ENCODE results near the gene TSPAN18.
A peak's percentile ranks its signal among the peaks of the same experiment; 100 is the strongest.

Gene TSPAN18

DNA sequence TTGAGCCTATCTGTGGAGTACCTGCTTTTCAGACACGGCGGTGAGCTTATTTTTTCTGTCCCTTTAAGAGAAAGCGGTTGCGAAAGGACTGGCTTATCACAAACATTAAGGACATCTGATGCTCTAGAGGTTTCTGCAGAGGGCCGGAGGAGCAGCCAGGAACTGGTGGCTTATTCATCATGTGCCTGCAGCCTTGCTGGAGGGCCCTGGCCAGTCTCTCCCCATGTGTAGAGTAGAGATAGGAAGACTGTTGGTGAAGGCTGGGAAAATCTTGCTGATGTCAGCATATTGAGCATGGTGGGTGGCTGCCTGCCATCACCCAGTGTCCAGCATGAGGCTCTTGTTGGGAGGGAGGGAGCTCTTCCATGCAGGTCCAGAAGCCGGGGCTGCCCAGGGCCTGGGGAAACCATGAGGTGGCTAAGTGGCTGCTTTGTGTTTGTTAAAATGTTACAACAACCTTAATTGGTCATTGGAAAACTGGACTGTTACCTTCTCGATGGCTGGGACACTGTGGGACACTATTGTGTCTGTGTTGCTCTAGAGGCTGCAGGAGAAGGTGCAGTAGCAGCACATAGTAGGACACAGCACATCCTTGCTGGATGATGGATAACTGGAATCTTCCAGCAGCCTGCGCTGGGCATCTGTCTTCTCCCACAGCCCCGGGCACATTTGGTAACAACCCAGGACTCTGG is 54.3 kb downstream of the TSPAN18 start:
- no peak for DNase-seq

DNA sequence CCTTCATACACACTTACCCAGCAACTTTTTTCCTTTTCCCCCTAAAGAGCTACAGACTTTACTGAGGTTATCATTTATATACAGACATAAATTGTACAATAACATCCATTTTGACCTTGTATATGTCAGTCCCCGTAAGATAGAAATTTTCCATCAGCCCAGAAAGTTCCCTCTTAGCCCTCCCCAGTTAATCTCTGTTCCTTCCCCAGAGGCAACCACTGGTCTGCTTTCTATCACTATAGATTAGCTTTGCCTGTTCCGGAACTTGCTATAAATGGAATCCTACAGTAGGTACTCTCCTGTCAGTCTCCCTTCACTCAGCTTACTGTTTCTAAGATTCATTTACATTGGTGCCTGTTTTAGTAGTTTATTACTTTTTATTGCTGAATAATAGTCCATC is 54.9 kb downstream of the TSPAN18 start:
- DNase-seq = no peak

DNA sequence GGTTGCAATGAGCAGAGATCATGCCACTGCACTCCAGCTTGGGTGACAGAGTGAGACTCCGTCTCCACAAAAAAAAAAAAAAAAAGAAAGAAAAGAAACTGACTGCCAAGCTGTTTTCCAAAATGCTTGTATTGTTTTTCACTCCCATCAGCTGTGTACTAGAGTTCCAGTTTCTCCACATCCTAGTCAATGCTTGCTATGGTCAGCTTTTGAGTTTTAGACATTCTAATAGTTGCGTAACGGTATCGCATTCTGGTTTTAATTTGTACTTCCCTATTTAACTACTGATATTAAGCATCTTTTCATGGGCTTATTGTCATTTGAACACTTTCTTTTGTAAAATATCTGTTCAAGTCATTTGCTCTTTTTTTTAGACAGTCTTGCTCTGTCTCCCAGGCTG is 55.7 kb downstream of the TSPAN18 start:
- DNase-seq = no peak

DNA sequence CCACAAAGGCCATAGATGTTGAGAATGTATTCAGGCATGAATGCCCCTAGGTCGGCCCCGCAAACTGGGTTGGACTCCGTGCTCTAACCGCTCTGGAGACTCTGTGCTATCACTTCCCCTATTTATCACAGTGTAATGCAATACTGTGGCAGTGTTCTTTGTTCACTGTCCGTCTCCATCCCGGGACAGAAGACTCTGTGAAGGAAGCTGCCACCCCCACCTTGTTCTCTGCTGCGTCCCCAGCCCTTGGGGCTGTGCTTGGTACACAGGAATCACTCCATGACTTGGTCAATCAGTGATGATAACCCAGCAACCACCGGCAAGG is 57.6 kb downstream of the TSPAN18 start:
- no peak for DNase-seq

DNA sequence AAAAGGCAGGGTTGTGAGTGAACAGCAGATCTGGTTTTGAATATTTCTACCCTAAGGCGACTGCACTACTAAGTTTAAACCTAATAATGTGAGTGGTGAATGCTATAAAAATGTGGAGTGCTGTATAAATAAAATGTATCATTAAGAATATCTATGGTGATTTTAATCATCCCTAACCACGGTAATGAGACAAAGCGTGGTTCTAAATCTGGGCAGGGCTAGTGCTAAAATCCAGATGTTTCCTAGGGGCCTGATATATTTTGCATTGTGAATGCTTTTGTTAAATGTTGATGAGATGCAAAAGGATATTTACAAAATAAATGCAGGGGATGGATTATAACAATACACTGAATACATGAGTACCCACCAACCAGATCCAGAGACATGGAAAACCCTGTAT is 58.1 kb downstream of the TSPAN18 start:
- DNase-seq = no peak

DNA sequence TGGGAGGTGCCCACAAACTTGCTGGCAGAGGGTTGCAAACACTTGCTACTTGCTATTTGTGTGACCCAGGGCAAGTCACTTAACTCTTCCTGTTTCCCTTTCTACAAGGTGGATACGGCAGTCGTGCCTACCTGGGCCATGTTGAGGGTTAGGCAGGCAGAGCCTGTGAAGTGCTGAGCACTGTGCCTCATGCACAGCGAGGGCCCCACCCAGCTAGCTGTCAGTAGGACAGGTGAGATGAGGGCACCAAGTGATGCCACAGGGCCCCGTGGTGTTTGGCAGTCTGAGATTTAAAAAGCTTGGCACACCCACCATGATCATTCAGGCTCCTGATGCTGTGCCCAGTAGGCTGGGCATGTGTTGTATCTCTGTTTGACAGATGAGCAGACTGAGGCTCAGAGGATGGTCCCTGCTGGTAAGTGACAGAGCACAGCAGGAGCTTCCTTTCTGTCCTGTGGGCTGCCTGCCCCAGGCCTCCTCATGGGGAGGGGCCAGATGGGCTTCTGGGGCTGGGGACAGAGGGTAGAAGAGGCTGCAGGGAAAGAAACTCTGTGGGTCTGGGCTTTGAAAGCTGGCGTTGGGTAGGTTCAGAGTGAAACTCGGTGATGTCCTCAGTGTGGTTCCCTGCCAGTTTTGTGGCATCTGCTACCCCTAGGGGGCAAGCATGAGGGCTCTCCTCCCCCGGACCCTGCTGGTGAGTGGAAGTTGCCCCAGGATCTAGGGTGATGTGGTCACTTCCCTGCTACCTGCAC is 59.3 kb downstream of the TSPAN18 start:
- no peak for DNase-seq

DNA sequence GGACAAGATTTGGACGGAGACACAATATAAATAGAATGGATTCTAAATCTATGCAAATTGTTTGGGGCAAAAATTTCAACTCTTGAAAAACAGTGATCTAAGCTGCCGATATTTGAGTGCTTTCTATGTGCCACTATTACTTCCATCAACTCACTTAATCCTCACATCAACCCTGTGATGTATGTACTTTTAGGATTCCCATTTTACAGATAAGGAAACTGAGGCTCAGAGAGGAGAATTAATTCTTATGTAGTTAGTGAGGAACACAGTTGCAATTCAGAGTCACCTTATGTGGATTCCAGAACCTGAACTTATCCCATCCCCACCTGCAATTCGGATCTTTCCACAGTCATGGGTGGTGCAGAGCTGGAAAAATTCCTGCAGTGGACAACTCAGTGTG is 60.3 kb downstream of the TSPAN18 start:
- no peak for DNase-seq

DNA sequence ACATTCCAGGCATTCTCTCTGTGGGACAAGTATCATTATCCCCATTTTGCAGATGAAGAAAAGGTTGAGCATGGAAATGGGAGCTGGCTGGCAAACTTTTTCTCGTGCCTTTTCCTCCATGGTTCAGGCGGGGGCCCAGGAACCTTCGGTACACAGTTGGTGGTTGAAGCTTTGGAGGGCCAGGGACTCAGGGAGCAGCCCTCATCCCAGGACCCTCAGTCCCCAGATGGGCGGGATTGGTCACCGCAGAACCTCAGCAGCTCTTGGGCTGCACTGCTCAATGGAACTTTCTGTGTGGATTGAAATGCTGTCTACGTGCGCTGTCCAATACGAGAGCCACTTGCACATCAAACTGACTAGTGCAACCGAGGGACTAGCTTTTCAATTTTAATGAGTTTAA is 61.2 kb downstream of the TSPAN18 start:
- DNase-seq = no peak

DNA sequence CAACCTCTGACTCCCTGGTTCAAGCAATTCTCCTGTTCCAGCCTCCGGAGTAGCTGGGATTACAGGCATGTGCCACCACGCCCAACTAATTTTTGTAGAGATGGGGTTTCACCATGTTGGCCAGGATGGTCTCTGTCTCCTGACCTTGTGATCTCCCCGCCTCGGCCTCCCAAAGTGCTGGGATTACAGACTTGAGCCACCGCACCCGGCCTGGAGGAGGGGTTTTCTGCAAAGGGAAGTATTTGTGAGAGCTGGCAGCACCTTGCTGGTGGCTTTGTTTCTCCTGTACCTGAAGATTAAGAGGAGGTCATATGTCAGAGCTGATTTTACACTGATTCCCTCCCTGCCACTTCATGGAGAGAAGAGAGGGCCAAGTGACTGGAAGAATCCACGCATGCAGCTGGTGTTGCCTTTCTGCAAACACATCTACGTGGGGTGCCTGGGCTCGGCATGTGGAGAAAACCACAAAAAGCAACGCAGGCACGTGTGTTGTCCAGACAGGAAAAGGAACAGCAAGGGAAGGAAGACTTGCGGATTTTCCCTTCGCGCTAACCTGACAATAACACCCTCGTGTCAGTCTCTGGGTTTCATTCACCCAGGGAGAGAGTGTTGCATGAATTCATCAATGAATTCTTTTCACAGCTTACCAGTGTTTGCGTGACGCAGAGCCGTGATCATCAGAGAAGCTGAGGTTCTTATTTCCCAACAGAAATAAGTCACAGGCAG is 61.9 kb downstream of the TSPAN18 start:
- no peak for DNase-seq

DNA sequence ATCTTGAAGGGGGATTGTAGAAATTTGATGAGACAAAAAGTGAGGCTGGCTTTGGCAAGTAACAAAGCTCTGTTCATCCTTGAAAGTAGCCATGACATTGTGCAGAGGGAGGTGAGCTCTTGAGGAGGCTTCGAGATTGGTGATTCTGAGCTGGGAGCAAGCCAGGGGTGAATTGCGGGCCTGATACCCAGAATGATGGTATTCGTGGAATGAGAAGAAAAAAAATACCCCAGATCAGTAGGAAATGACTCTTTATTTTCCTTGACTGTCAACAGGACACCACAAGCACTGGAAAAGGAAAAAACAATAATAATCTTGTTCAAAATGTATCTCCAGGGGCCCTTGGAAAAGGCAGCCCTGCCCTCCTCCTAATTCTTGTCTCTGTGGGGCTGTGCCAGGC is 62.7 kb downstream of the TSPAN18 start:
- peak; percentile 16 for DNase-seq

DNA sequence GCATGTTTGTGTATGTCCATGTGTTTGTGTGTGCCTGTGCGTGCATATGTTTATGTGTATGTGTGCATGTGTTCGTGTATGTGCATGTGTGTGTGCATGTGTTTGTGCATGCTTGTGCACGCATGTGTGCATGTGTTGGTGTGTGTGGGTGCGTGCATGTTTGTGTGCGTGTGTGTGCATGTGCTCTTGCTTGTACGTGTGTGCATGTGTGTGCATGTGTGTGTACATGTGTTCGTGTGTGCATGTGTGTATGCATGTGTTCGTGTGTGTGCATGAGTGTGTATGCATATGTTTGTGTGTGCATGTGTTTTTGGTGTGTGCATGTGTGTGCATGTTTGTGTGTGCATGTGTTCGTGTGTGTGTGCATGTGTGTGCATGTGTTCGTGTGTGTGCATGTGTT is 63.4 kb downstream of the TSPAN18 start:
- DNase-seq = no peak

DNA sequence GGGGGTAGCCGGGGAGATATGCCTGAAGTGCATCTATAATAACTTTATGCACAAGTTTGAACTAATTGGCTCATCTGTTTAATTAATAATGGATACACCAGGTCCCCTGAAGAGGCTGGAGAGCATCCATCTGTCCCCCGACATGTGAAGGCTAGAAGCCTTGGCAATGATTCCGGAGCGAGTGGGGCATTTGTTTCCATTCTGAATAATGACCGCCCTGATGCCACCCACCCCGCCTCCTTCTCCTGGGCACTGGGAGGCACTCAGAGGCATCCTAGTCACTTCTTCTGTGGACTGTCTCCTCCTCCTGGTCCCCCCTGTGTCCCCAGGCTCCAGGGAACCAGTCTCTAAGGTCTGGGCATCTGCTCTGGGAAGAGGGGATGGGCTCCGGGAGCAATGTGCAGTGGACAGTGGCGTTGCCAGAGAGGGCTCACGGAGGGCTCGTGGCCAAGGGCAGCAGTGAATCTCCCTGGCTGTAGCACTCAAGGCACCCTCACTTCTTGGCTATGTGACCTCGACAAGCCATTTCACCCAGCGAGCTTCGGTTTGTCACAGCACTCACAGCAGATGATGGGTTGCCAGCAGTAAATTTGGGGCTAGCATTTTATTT is 64.7 kb downstream of the TSPAN18 start:
- DNase-seq = no peak

DNA sequence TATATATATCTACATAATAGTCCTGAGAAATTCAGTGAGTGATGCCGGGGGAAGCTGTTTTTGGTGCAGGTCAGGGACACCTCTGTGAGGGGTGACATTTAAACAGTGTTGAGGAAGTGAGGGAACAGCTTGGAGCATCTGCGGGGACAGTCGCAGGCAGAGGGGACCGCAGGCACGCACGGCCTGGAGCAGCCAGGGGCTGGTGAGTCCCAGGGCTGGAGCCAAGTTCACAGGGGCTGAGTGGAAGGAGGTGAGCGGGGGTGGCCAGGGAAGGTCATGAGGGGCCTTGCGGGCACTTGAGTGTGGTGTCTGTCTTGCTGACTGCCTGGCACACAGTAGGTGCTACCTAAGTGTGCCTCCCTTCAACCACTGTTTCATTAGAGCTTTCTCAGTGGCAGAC is 65.4 kb downstream of the TSPAN18 start:
- DNase-seq = no peak

DNA sequence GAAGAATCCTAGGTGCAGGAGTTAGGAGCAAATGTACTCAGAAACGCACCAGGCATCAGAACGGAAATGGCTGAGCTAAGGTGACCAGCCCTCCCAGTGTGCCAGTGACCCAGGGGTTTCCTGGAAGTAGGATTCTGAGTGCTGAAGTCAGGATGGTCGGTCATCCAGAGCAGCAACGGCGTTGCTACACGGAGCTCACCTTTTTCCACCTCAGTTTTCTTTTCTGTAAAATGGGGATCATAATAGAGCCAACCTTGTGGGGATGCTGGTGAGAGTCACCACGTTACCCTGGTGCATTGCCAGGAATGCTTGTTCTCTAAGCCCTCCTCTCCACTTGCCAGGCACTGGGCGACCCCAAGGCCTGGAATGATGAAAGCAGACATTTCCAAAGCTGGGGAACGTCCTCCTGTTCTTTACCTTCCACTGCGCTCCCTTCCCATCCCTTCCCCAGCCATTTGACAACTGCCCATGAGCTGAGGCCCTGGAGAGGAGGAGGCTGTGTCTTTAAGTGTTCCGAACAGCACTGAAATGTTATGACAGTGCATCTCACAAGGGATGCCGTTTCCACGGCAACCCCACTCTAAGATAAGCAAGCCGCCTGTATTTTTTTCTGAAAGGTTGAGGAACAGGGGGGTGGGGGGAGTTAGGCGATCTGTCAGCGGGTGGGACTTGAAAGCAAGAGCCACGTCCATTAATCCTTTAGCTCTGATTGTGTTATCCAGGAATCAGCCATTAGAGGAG is 66.8 kb downstream of the TSPAN18 start:
- no peak for DNase-seq

DNA sequence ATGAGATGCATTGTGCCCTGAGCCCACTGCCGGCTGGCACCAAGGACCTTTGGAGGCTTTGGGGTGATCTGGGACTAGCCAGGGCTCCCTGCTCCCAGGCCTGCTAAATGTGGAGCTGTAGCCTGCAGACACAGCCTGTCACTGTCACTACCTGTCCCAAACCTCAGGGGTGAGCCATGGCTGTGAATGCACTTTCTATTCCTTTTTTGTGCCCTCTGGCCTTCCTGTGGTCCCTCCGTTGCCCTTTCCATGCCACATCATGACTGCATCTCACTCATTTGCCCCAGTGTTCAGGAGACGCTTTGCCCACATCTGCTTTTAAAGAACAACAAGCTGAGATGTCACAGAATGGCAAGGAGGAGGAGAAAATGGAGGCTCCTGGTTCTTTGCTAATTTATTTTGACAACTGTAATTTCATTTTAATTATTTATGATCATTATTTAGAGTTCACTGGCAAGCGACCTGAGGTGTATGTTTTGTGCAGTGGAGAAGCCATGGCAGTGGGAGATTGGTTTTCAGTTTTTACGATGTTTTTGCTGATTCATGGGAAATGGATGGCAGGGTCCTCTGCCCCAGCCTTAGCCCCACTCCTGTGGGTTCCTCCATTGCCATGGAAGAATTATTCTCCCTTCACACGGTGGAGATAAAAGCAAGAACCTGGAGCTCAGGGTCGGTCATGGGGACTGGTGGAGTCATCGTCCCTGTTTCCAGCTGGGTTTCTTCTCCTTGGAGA is 69.2 kb downstream of the TSPAN18 start:
- no peak for DNase-seq

DNA sequence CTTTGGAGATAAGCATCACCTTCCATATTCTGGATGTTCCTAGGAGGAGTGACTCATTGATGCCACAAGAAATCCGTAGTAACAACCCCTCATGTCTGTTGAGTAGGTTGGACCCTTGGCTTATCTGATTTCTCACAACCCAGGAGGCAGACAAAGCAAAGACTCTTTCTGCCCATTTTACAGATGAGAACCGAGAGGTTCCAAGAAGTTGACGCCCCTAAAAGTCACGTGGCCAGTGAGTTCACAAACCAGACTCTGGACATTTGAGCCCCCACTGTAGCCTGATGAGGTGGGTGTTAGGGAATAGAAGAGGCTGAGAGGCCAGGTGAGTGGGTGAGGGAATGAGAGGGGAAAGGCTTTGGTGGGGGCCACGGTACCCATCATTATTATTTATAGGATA is 70.3 kb downstream of the TSPAN18 start:
- no peak for DNase-seq

DNA sequence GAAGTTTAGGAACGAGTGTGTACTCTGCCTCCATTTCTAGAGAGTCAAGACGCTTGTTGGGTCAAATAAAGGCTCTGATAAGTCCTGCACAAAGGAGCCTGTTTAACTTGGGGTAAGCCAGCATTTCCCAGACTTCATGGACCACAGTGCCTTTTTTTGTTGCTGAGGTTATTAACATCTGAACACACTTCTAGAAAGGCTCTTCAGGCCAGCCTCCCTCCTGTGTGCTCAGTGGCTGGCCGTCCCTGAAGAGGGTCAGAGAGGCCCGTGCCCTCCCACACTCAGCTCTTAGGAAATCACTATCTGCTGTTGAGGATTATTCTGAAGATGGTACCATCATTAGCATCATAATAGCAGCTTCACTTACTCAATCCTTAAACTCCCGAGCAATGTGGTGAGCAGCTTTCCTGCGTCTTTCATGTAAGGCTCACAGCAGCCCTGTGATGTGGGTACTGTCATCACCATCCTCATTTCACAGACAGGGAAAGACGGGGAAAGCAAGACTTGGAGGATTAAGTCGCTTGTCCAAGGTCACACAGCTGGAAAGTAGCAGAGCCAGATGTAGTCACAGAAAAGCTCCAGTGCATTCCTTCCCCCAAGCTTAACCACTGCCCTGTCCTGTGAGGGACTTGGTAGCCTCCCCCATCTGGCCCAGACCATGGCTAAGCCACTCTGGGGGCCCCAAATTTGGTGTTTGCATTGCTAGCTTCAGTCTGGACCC is 71.3 kb downstream of the TSPAN18 start:
- no peak for DNase-seq

DNA sequence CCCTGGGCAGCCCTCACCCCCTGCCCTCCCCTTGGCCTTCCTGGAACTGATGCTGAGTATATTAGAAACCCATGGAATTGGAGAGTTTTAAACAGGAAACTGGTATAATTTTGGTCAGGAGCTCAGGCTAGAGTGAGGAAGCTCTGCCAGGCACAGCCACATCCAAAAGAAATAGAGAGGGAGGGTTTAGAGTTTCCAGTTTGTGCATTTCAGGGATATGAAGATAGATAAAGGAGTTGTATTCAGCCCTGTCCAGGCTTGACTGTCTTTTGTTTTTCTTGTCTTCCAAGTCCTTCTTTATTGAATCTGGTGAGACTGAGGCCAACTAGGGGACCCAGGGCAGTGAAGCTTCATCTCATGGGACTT is 71.8 kb downstream of the TSPAN18 start:
- no peak for DNase-seq

DNA sequence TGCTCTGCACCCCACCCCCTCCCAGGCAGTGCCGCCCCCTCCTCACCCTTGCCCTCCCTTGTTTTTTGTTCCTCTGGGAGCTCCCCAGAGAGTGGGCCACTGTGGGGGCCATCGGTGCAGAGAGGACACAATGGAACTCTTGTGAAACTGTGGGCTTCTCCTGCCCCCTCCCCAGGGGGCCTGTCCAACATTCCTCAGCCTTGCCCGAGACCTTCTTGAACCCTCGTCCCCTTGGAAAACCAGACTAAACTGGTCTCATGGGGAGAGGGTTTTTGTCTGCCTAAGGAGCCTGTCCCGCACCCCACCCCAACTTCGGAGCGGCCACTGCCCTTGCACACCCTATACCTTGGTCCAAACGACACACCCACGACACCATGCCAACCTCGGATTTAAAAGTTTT is 72.2 kb downstream of the TSPAN18 start:
- no peak for DNase-seq

DNA sequence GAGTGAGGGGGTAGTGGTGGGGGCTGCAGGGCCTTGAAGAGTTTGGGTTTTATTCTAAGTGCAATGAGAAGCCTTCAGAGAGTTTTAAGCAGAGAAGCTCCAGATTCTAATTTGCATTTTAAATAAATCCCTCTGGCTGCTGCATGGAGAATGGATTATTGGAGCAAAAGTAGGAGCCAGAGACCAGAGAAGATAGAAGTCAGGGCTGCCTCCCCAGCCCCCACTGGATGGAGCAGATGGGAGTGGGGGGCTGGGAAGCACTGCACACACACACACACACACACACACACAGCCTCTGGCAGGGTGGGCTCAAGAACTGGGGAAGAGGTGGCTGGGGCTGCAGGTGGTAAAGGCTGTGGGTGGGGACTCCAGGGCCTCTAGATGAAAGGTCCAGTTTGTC is 75.6 kb downstream of the TSPAN18 start:
- no peak for DNase-seq

DNA sequence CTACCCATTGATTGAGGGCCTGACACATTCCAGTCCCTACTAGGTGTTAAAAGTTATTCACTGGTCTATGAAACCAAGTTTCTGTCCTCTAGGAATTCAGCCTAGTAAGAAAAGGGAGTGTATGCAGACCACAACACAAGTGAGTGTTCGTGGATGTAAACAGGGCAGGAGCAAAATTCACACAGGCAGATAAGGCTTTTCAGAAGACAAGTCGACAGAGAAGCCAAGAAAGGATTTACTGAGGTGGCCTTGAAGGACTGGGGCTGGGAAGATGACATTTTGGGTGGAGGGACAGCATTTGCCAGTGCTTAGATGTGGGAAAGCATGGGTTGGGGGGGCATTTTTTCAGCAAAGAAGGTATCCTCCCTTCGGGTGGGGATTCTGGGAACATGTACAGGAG is 76.2 kb downstream of the TSPAN18 start:
- no peak for DNase-seq
